Measurements from ENCODE around the gene EXOC3L4. TPM values are rescaled to one million over a fixed set of nuclear protein-coding genes. Genes with fewer than 3 reads are reported as not detected.
A peak's percentile ranks its signal among the peaks of the same experiment; 100 is the strongest.

The EXOC3L4 gene
- total and polyA plus RNA-seq, 9 of the 15 experiments (the other 6 are each of a cell fraction or from before 2014, with no cell fraction given): 0.10 to 6.7 (median 0.98) TPM; not detected in 1

DNA sequence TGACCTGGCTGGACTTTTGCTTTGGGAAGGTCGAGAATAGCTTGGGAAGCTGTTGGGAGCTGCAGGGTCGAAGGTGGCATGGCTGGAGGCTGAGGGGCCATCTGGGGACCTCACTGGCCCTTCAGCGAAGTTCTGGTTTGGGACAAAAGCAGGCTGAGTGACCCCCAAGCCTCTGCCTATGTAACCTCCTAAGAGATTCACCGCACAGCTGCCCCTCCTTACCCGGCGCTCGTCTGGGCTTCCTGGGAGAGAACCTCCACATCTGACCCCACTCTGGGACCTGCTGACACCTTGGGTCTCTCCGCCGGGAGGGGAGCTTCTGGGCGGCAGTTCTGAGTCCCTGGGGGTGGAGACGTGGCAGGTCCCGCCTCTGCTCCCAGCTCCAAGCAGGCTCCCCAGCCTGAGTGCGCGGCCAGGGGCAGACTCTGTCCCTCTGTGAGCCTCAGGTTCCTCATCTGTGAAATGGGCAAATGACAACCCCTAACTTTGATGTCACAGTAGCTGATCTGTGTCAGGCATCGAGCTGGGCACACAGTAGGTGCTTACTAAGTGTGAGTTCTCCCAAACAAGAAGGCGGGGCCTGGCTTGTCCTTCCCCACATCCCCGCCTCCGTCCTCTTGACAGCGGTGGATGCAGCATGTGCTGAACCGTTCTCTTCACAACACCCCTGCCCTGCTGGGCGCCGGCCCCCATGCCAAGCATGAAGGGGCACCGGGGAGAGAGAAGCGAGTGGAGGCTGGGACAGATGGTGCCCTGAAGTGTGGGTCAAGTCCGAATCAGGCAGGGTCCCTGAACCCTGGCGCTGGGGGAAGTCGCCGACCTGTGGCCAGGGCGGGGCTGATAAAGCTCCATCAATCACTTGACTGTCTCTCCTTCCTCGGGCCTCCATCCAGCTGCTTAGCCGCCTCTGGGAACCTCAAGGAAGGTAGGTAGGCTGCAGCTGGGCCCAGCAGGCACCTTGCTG lies 3.8 kb downstream of the EXOC3L4 start:
- H3K9me1 ChIP-seq (ENCODE audit: control insufficient read depth, insufficient read depth, low read length): no peaks in the 10 kb centered on the region
- H3K4me1 ChIP-seq (replicated peaks in 1 of 2; ENCODE audit: control insufficient read depth in 2 of 2, insufficient read depth in 2 of 2, low read length in 2 of 2): peaks cover 26 to 83% of the 10 kb centered on the region in 2 experiments
- peak overlapping the region; percentile 85 for H3K4me2 ChIP-seq (ENCODE audit: insufficient read depth, low read length)
- peaks cover 6% of the 10 kb centered on the region; the same call in 1 of the 3 replicates for H3K36me3 ChIP-seq (ENCODE audit: control insufficient read depth, insufficient read depth, low read length)
- no peaks in the 10 kb centered on the region for H3K27me3 ChIP-seq (ENCODE audit: control insufficient read depth in 2 of 2, insufficient read depth in 2 of 2, low read length in 2 of 2)
- H4K20me1 ChIP-seq (replicated peaks; ENCODE audit: control insufficient read depth, insufficient read depth, low read length): no peaks in the 10 kb centered on the region
- H3K27ac ChIP-seq (ENCODE audit: extremely low read depth, low read depth, low read length): peak overlapping the region; percentile 84; the same call in 2 of the 3 replicates
- ChIA-PET CTCF (ENCODE audit: low intra/inter-chr PET ratio) (no interaction called here), POLR2A (interaction anchor here (0.5 to 2.0 kb wide), 2 partner anchors 11 to 429 kb away, joined by 3 to 7 read pairs; no protein-coding TSS in a partner anchor)
- intact Hi-C loops (cut with micrococcal nuclease): no loop called here
- H3K79me2 ChIP-seq (ENCODE audit: control insufficient read depth, insufficient read depth, low read length): peaks cover 11% of the 10 kb centered on the region; the same call in 2 of the 3 replicates
- peak overlapping the region; percentile 29 for H3K4me3 ChIP-seq
- H2AFZ ChIP-seq (ENCODE audit: low read depth, low read length): peak overlapping the region; percentile 94
- H3K9ac ChIP-seq (ENCODE audit: insufficient read depth in 1 of 2, low read depth in 2 of 2, low read length in 2 of 2): peak overlapping the region; percentile 62 to 91
- ATAC-seq: peak; percentile 76
- peak; percentile 74 for FAIRE-seq
- peak; percentile 50 to 80 (median 54) for DNase-seq (ENCODE audit: extremely low read depth in 1 of 4, low spot score in 3 of 4)
- BruUV-seq (replicated peaks): no TSS peak
- in situ Hi-C loops (cut with MboI): no loop called here
- WGBS (ENCODE audit: insufficient coverage, low coverage, missing lambda C conversion rate): 23% methylated on average over 25 of the region's 31 CpGs
- H3K9me3 ChIP-seq (replicated peaks; ENCODE audit: control insufficient read depth, insufficient read depth, low read depth, low read length): no peaks in the 10 kb centered on the region
- TF ChIP-seq PHF20 (IDR thresholded peaks at IDR 0.05; ENCODE audit: partially characterized antibody): no peak
- TF ChIP-seq, protein P1, sequence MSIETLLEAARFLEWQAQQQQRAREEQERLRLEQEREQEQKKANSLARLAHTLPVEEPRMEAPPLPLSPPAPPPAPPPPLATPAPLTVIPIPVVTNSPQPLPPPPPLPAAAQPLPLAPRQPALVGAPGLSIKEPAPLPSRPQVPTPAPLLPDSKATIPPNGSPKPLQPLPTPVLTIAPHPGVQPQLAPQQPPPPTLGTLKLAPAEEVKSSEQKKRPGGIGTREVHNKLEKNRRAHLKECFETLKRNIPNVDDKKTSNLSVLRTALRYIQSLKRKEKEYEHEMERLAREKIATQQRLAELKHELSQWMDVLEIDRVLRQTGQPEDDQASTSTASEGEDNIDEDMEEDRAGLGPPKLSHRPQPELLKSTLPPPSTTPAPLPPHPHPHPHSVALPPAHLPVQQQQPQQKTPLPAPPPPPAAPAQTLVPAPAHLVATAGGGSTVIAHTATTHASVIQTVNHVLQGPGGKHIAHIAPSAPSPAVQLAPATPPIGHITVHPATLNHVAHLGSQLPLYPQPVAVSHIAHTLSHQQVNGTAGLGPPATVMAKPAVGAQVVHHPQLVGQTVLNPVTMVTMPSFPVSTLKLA (conservative IDR thresholded peaks at IDR 0.05): peak in 1 of 2 experiments; percentile 11; a peak in 1 of 4 replicates
- 0 out of 2 replicates have a peak, but pooled peaks have one; percentile 56 for TF ChIP-seq ESRRA (IDR thresholded peaks at IDR 0.05; ENCODE audit: borderline replicate concordance, low read depth)
- no peak for TF ChIP-seq PURB (CRISPR knock-in tag; IDR thresholded peaks at IDR 0.05; ENCODE audit: low read depth)
- TF ChIP-seq HDAC2 (IDR thresholded peaks at IDR 0.05): peak; percentile 67
- no peak for TF ChIP-seq DACH1 (IDR thresholded peaks at IDR 0.05; ENCODE audit: partially characterized antibody)
- TF ChIP-seq ATF7 (IDR thresholded peaks at IDR 0.05): 0 out of 2 replicates have a peak, but pooled peaks have one; percentile 18
- no peak for TF ChIP-seq ARHGAP35 (IDR thresholded peaks at IDR 0.05; ENCODE audit: partially characterized antibody)
